ENCODE data around the gene CXorf49. TPM values are rescaled to one million over a fixed set of nuclear protein-coding genes. Genes with fewer than 3 reads are reported as not detected.
"Not testable (repeated sequence)": the region's sequence is repeated elsewhere in the genome, so short reads cannot be mapped to it uniquely, and the experiment has no call there.

Gene CXorf49
- total RNA-seq, 2 experiments from 2014 or later = not detected

- no peak overlapping the region for H3K4me3 Mint-ChIP-seq
- no peaks in the 10 kb centered on the region for H3K27me3 ChIP-seq (ENCODE audit: control insufficient read depth in 1 of 2, insufficient read depth in 2 of 2, low read length in 2 of 2)
- POLR2A ChIA-PET = no interaction called here
- no peak overlapping the region for H3K27ac Mint-ChIP-seq
- no peaks in the 10 kb centered on the region for H3K27me3 Mint-ChIP-seq
- no peak overlapping the region for H3K4me3 ChIP-seq (ENCODE audit: low read length)
- peaks cover 12% of the 10 kb centered on the region for H3K4me1 ChIP-seq (ENCODE audit: insufficient read depth, low read length)
- no peaks in the 10 kb centered on the region for H3K36me3 Mint-ChIP-seq (ENCODE audit: low read depth)
- H3K36me3 ChIP-seq (ENCODE audit: insufficient read depth, low read length) = no peaks in the 10 kb centered on the region
- H3K27ac ChIP-seq (ENCODE audit: low read depth in 1 of 2, low read length in 2 of 2) = no peak overlapping the region
- DNase-seq (no peak), ATAC-seq (ENCODE audit: poor library complexity) (no peak)
- H3K9me3 Mint-ChIP-seq = no peaks in the 10 kb centered on the region
- TF ChIP-seq CTCF (IDR thresholded peaks at IDR 0.05) = no peak
- CTCF ChIA-PET = no interaction called here
- peaks cover 22% of the 10 kb centered on the region for H3K4me1 Mint-ChIP-seq (ENCODE audit: low read depth)
- peaks cover 0 to 6% of the 10 kb centered on the region in 2 experiments for H3K9me3 ChIP-seq (ENCODE audit: control insufficient read depth in 1 of 2, insufficient read depth in 1 of 2, low read length in 2 of 2)
- intact Hi-C loops (cut with DNase I, micrococcal nuclease) = no loop called here
Measured at GRCh38 chrX:71671938-71672337, 46.1 kb downstream of the CXorf49 start.

GRCh38 chrX:71671043-71671780 lies 46.9 kb downstream of the CXorf49 start:
- TF ChIP-seq CTCF (IDR thresholded peaks at IDR 0.05) = no peak
- ChIA-PET CTCF (no interaction called here), POLR2A (no interaction called here)
- Histone ChIP-seq H3K27ac (ENCODE audit: low read depth in 1 of 2, low read length in 2 of 2) (no peak overlapping the region), H3K27me3 (ENCODE audit: control insufficient read depth in 1 of 2, insufficient read depth in 2 of 2, low read length in 2 of 2) (no peaks in the 10 kb centered on the region), H3K36me3 (ENCODE audit: insufficient read depth, low read length) (no peaks in the 10 kb centered on the region), H3K4me3 (ENCODE audit: low read length) (no peak overlapping the region), H3K4me1 (ENCODE audit: insufficient read depth, low read length) (peaks cover 12% of the 10 kb centered on the region), H3K9me3 (ENCODE audit: control insufficient read depth in 1 of 2, insufficient read depth in 1 of 2, low read length in 2 of 2) (peaks cover 0 to 3% of the 10 kb centered on the region in 2 experiments)
- H3K4me3 Mint-ChIP-seq = no peak overlapping the region
- no peak overlapping the region for H3K27ac Mint-ChIP-seq
- H3K9me3 Mint-ChIP-seq = no peaks in the 10 kb centered on the region
- no peaks in the 10 kb centered on the region for H3K27me3 Mint-ChIP-seq
- ATAC-seq (ENCODE audit: poor library complexity) = peak; percentile 34
- DNase-seq = peak in 3 of 14 experiments; percentile 11 to 30 (median 26)
- intact Hi-C loops (cut with DNase I, micrococcal nuclease) = no loop called here
- H3K4me1 Mint-ChIP-seq (ENCODE audit: low read depth) = peaks cover 22% of the 10 kb centered on the region
- no peaks in the 10 kb centered on the region for H3K36me3 Mint-ChIP-seq (ENCODE audit: low read depth)

GRCh38 chrX:71669947-71670346 lies 48.1 kb downstream of the CXorf49 start:
- H3K27me3 Mint-ChIP-seq; H3K27ac ChIP-seq (ENCODE audit: low read depth in 1 of 2, low read length in 2 of 2); H3K27ac Mint-ChIP-seq; H3K4me3 ChIP-seq (ENCODE audit: low read length); H3K9me3 Mint-ChIP-seq; H3K36me3 Mint-ChIP-seq (ENCODE audit: low read depth); H3K9me3 ChIP-seq (ENCODE audit: control insufficient read depth in 1 of 2, insufficient read depth in 1 of 2, low read length in 2 of 2); H3K36me3 ChIP-seq (ENCODE audit: insufficient read depth, low read length); H3K4me3 Mint-ChIP-seq; H3K27me3 ChIP-seq (ENCODE audit: control insufficient read depth in 1 of 2, insufficient read depth in 2 of 2, low read length in 2 of 2); POLR2A ChIA-PET: not testable (repeated sequence)
- peak in 7 of 14 experiments; percentile 13 to 62 (median 37) for DNase-seq
- peak; percentile 66 for ATAC-seq (ENCODE audit: poor library complexity)
- CTCF ChIA-PET = interaction anchor here (0.6 kb wide), 1 partner anchor 190 kb away, joined by 3 read pairs; no protein-coding TSS in a partner anchor
- peaks cover 12% of the 10 kb centered on the region for H3K4me1 ChIP-seq (ENCODE audit: insufficient read depth, low read length)
- peaks cover 22% of the 10 kb centered on the region for H3K4me1 Mint-ChIP-seq (ENCODE audit: low read depth)
- intact Hi-C loops (cut with DNase I, micrococcal nuclease) = loop anchor here (1.0 kb wide), 2 partner anchors 188 to 189 kb away; no protein-coding TSS in a partner anchor

GRCh38 chrX:71669492-71669891 lies 48.6 kb downstream of the CXorf49 start:
- ATAC-seq (ENCODE audit: poor library complexity) (no peak), DNase-seq (no peak)
- no peaks in the 10 kb centered on the region for H3K27me3 Mint-ChIP-seq
- Histone ChIP-seq H3K4me1 (ENCODE audit: insufficient read depth, low read length) (peaks cover 12% of the 10 kb centered on the region), H3K9me3 (ENCODE audit: control insufficient read depth in 1 of 2, insufficient read depth in 1 of 2, low read length in 2 of 2) (no peaks in the 10 kb centered on the region), H3K27me3 (ENCODE audit: control insufficient read depth in 1 of 2, insufficient read depth in 2 of 2, low read length in 2 of 2) (no peaks in the 10 kb centered on the region), H3K36me3 (ENCODE audit: insufficient read depth, low read length) (no peaks in the 10 kb centered on the region), H3K4me3 (ENCODE audit: low read length) (no peak overlapping the region), H3K27ac (ENCODE audit: low read depth in 1 of 2, low read length in 2 of 2) (no peak overlapping the region)
- H3K4me3 Mint-ChIP-seq = no peak overlapping the region
- no peak overlapping the region for H3K27ac Mint-ChIP-seq
- intact Hi-C loops (cut with DNase I, micrococcal nuclease) = no loop called here
- H3K4me1 Mint-ChIP-seq (ENCODE audit: low read depth) = peaks cover 22% of the 10 kb centered on the region
- ChIA-PET CTCF (no interaction called here), POLR2A (no interaction called here)
- H3K9me3 Mint-ChIP-seq = no peaks in the 10 kb centered on the region
- no peaks in the 10 kb centered on the region for H3K36me3 Mint-ChIP-seq (ENCODE audit: low read depth)
- TF ChIP-seq CTCF (IDR thresholded peaks at IDR 0.05) = no peak

All from CD4-positive, alpha-beta T cell (primary cell).